Right atrium auricular region (tissue), 2 donors: ENCODE data around the gene LBX1. TPM values are rescaled to one million over a fixed set of nuclear protein-coding genes. Genes with fewer than 3 reads are reported as not detected.

Experiments
- DNase-seq: peaks from one replicate; pipeline ENCODE4 v3.0.0-alpha.2; 2019; ENCODE audit warnings: low spot score
- H3K27ac ChIP-seq, 2 donors: fragments of 200-600 bp; sonication (generic); 1 replicate in 1 of 2; 2 replicates in 1 of 2; pipeline ENCODE4 v1.5.1; 2016 to 2019
- H3K27me3 ChIP-seq, 2 donors: fragments of 200-600 bp; sonication (generic); one replicate each; pipeline versions ENCODE4 v1.5.1 to v1.6.0; 2017 to 2019
- H3K36me3 ChIP-seq: fragments of 200-600 bp; sonication (generic); one replicate; pipeline ENCODE4 v1.5.1; 2016
- H3K4me1 ChIP-seq, 2 donors: fragments of 200-600 bp; sonication (generic); one replicate each; pipeline versions ENCODE4 v1.5.1 to v1.6.0; 2017 to 2019
- H3K4me3 ChIP-seq, 2 donors: fragments of 200-600 bp; sonication (generic); 1 replicate in 1 of 2; 2 replicates in 1 of 2; pipeline ENCODE4 v1.5.1; 2017 to 2019; ENCODE audit warnings: mild to moderate bottlenecking in 1 of 2, moderate library complexity in 1 of 2
- H3K9me3 ChIP-seq, 2 donors: fragments of 200-600 bp; sonication (generic); one replicate each; pipeline ENCODE4 v1.5.1; 2019
- CTCF ChIP-seq, 2 donors: fragments of 200-600 bp; sonication (generic); IDR thresholded peaks; one replicate each; pipeline ENCODE4 v1.5.1; 2019; ENCODE audit warnings: antibody characterized with exemption in 2 of 2
- total RNA-seq, 2 donors: library from RNA; depleted of rRNA; stranded (reverse); fragments of >200 nt; gene quantifications; one replicate each; pipeline ENCODE4 v1.1.0, GENCODE V29; 2016

LBX1 gene
- total RNA-seq, 2 donors from 2014 or later, result not detected

GRCh38 chr10:101195921-101196320 is 33.3 kb downstream of the LBX1 start:
- no peak for DNase-seq
- no peak for TF ChIP-seq CTCF (IDR thresholded peaks at IDR 0.05)
- Histone ChIP-seq H3K27me3 (no peaks in the 10 kb centered on the region), H3K27ac (no peak overlapping the region), H3K9me3 (no peaks in the 10 kb centered on the region), H3K4me3 (no peak overlapping the region), H3K36me3 (no peaks in the 10 kb centered on the region), H3K4me1 (no peaks in the 10 kb centered on the region)

GRCh38 chr10:101189461-101190401 is 39.5 kb downstream of the LBX1 start:
- no peak overlapping the region for H3K4me3 ChIP-seq
- no peaks in the 10 kb centered on the region for H3K27me3 ChIP-seq
- H3K36me3 ChIP-seq, result no peaks in the 10 kb centered on the region
- H3K4me1 ChIP-seq, result no peaks in the 10 kb centered on the region
- H3K9me3 ChIP-seq, result no peaks in the 10 kb centered on the region
- no peak for DNase-seq
- no peak overlapping the region for H3K27ac ChIP-seq
- TF ChIP-seq CTCF (IDR thresholded peaks at IDR 0.05), result no peak

GRCh38 chr10:101188942-101189341 is 40.3 kb downstream of the LBX1 start:
- no peaks in the 10 kb centered on the region for H3K27me3 ChIP-seq
- no peak overlapping the region for H3K27ac ChIP-seq
- no peaks in the 10 kb centered on the region for H3K4me1 ChIP-seq
- DNase-seq, result no peak
- H3K4me3 ChIP-seq, result no peak overlapping the region
- H3K36me3 ChIP-seq, result no peaks in the 10 kb centered on the region
- no peak for TF ChIP-seq CTCF (IDR thresholded peaks at IDR 0.05)
- H3K9me3 ChIP-seq, result no peaks in the 10 kb centered on the region

GRCh38 chr10:101183458-101184183 is 45.6 kb downstream of the LBX1 start:
- Histone ChIP-seq H3K27ac (no peak overlapping the region), H3K27me3 (no peaks in the 10 kb centered on the region), H3K4me1 (no peaks in the 10 kb centered on the region), H3K36me3 (no peaks in the 10 kb centered on the region), H3K9me3 (no peaks in the 10 kb centered on the region), H3K4me3 (no peak overlapping the region)
- DNase-seq, result no peak
- TF ChIP-seq CTCF (IDR thresholded peaks at IDR 0.05), result no peak

- no peaks in the 10 kb centered on the region for H3K36me3 ChIP-seq
- no peak overlapping the region for H3K4me3 ChIP-seq
- no peak for TF ChIP-seq CTCF (IDR thresholded peaks at IDR 0.05)
- no peaks in the 10 kb centered on the region for H3K9me3 ChIP-seq
- no peak for DNase-seq
- no peaks in the 10 kb centered on the region for H3K4me1 ChIP-seq
- H3K27me3 ChIP-seq, result no peaks in the 10 kb centered on the region
- H3K27ac ChIP-seq, result no peak overlapping the region
Measured at GRCh38 chr10:101182936-101183335, 46.3 kb downstream of the LBX1 start.

Other genes starting within 250 kb of the LBX1 start
- gene MRPL43, start 242.0 kb downstream of the LBX1 start, total RNA-seq, result 10 to 100 TPM; 60.1 to 88.4 TPM
- 1 to 10 TPM; 5.5 to 7.1 TPM for gene TWNK, start 241.9 kb downstream of the LBX1 start, total RNA-seq
- 10 to 100 TPM; 40.0 to 71.0 TPM for gene LZTS2, start 229.7 kb downstream of the LBX1 start, total RNA-seq
- gene PDZD7, start 198.3 kb downstream of the LBX1 start, total RNA-seq, result 1 to 10 TPM in 1 of 2 donors, under 1 TPM in 1; 0.59 to 1.3 TPM
- gene SFXN3, start 198.2 kb downstream of the LBX1 start, total RNA-seq, result 10 to 100 TPM; 16.4 to 42.9 TPM
- 1 to 10 TPM; 7.0 to 7.5 TPM for gene KAZALD1, start 167.5 kb downstream of the LBX1 start, total RNA-seq
- not detected for gene TLX1, start 98.2 kb downstream of the LBX1 start, total RNA-seq
- 10 to 100 TPM; 19.8 to 22.4 TPM for gene BTRC, start 124.7 kb upstream of the LBX1 start, total RNA-seq